ENCODE results near the gene KCNN3.

KCNN3 gene

DNA sequence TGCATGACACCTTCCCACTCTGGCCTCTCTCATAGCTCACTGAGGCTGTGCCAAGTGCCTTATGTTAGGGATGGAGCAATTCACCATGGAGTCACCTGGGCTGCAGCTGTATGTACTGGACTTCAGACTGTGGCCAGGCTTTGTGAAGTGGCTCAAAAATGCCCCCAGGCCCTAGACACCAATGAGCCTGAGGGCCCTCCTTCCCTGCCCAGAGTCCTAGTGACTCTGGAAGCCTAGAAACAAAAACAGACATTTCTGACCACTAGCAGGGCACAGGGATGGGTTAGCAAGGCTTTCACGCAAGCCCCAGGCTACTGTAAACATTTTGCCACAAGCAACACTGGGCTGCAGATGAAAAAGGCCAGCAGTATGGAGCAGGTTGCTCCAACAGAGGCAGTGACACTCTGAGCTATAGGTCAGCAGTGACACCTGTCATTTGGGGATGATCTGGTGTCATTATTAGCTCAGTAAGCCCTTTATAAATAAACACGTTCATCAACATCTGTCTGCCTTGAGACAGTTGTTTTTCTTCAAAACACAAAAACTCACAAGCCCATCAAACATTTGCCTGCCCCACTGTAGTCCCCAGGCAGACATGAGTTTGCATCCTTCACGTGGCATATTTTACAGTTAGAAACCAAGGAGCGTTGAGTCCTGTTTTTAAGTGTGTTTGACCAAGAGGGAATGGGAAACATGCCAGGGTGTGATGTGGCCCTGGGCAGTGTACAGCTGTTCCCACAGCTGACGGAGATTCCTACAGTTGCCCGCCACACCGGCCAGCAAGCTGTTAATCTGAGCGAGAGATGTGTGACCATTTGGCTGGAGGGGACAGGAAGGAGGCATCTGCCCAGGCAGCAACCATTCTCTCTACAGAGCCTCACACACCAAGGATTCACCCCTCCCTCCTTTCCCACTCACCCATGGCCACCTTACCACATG, 66.8 kb downstream of the KCNN3 start:
- Histone ChIP-seq H4K20me1 (ENCODE audit: insufficient read depth, low read length) (no peaks in the 10 kb centered on the region), H3K4me1 (ENCODE audit: low read length) (peaks cover 29% of the 10 kb centered on the region), H3K27ac (ENCODE audit: low read length) (no peak overlapping the region), H3K9ac (ENCODE audit: low read length) (no peak overlapping the region), H3K4me3 (ENCODE audit: low read length) (no peak overlapping the region), H3K79me2 (ENCODE audit: low read length) (peaks cover 58% of the 10 kb centered on the region), H3K36me3 (replicated peaks; ENCODE audit: insufficient read depth, low read length) (no peaks in the 10 kb centered on the region), H3K27me3 (replicated peaks; ENCODE audit: insufficient read depth, low read length) (no peaks in the 10 kb centered on the region), H3F3A (ENCODE audit: insufficient read depth, low read length) (peaks cover 21% of the 10 kb centered on the region), H3K9me2 (replicated peaks; ENCODE audit: insufficient read depth, low read length) (no peaks in the 10 kb centered on the region), H3K4me2 (ENCODE audit: low read depth, low read length) (no peak overlapping the region), H3K9me3 (replicated peaks; ENCODE audit: insufficient read depth, low read length) (no peaks in the 10 kb centered on the region), H2AFZ (ENCODE audit: low read length) (no peak overlapping the region)
- TF ChIP-seq EZH2phosphoT487 (IDR thresholded peaks at IDR 0.05; ENCODE audit: low read length) (no peak), EZH2 (optimal IDR thresholded peaks at IDR 0.05; ENCODE audit: low read depth, low read length) (no peak)
- TF ChIP-seq, protein P1, sequence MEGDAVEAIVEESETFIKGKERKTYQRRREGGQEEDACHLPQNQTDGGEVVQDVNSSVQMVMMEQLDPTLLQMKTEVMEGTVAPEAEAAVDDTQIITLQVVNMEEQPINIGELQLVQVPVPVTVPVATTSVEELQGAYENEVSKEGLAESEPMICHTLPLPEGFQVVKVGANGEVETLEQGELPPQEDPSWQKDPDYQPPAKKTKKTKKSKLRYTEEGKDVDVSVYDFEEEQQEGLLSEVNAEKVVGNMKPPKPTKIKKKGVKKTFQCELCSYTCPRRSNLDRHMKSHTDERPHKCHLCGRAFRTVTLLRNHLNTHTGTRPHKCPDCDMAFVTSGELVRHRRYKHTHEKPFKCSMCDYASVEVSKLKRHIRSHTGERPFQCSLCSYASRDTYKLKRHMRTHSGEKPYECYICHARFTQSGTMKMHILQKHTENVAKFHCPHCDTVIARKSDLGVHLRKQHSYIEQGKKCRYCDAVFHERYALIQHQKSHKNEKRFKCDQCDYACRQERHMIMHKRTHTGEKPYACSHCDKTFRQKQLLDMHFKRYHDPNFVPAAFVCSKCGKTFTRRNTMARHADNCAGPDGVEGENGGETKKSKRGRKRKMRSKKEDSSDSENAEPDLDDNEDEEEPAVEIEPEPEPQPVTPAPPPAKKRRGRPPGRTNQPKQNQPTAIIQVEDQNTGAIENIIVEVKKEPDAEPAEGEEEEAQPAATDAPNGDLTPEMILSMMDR (IDR thresholded peaks at IDR 0.05; ENCODE audit: low read length): no peak
- DNase-seq: no peak

GRCh38 chr1:154802336-154802969, 67.6 kb downstream of the KCNN3 start:
- H3K4me3 ChIP-seq (ENCODE audit: low read length): no peak overlapping the region
- no peak overlapping the region for H3K9ac ChIP-seq (ENCODE audit: low read length)
- H3K79me2 ChIP-seq (ENCODE audit: low read length): peaks cover 62% of the 10 kb centered on the region
- H2AFZ ChIP-seq (ENCODE audit: low read length): no peak overlapping the region
- no peaks in the 10 kb centered on the region for H3K27me3 ChIP-seq (replicated peaks; ENCODE audit: insufficient read depth, low read length)
- no peaks in the 10 kb centered on the region for H3K9me2 ChIP-seq (replicated peaks; ENCODE audit: insufficient read depth, low read length)
- no peaks in the 10 kb centered on the region for H3K9me3 ChIP-seq (replicated peaks; ENCODE audit: insufficient read depth, low read length)
- no peaks in the 10 kb centered on the region for H3K36me3 ChIP-seq (replicated peaks; ENCODE audit: insufficient read depth, low read length)
- H3K4me2 ChIP-seq (ENCODE audit: low read depth, low read length): no peak overlapping the region
- H4K20me1 ChIP-seq (ENCODE audit: insufficient read depth, low read length): no peaks in the 10 kb centered on the region
- no peak overlapping the region for H3K27ac ChIP-seq (ENCODE audit: low read length)
- DNase-seq: no peak
- TF ChIP-seq EZH2phosphoT487 (IDR thresholded peaks at IDR 0.05; ENCODE audit: low read length) (no peak), EZH2 (optimal IDR thresholded peaks at IDR 0.05; ENCODE audit: low read depth, low read length) (no peak)
- TF ChIP-seq, protein P1 (IDR thresholded peaks at IDR 0.05; ENCODE audit: low read length): no peak
- peaks cover 23% of the 10 kb centered on the region for H3K4me1 ChIP-seq (ENCODE audit: low read length)
- peaks cover 16% of the 10 kb centered on the region for H3F3A ChIP-seq (ENCODE audit: insufficient read depth, low read length)

GRCh38 chr1:154801234-154802011, 68.7 kb downstream of the KCNN3 start:
- no peak for TF ChIP-seq EZH2phosphoT487 (IDR thresholded peaks at IDR 0.05; ENCODE audit: low read length)
- Histone ChIP-seq H4K20me1 (ENCODE audit: insufficient read depth, low read length) (no peaks in the 10 kb centered on the region), H3K9ac (ENCODE audit: low read length) (no peak overlapping the region), H3K4me1 (ENCODE audit: low read length) (peaks cover 13% of the 10 kb centered on the region), H3K27me3 (replicated peaks; ENCODE audit: insufficient read depth, low read length) (no peaks in the 10 kb centered on the region), H3K9me2 (replicated peaks; ENCODE audit: insufficient read depth, low read length) (no peaks in the 10 kb centered on the region), H3F3A (ENCODE audit: insufficient read depth, low read length) (peaks cover 5% of the 10 kb centered on the region; the same call in 1 of the 2 replicates), H3K36me3 (replicated peaks; ENCODE audit: insufficient read depth, low read length) (no peaks in the 10 kb centered on the region), H3K4me2 (ENCODE audit: low read depth, low read length) (no peak overlapping the region), H3K27ac (ENCODE audit: low read length) (no peak overlapping the region), H3K9me3 (replicated peaks; ENCODE audit: insufficient read depth, low read length) (no peaks in the 10 kb centered on the region), H2AFZ (ENCODE audit: low read length) (no peak overlapping the region), H3K79me2 (ENCODE audit: low read length) (peaks cover 70% of the 10 kb centered on the region), H3K4me3 (ENCODE audit: low read length) (no peak overlapping the region)
- DNase-seq: no peak
